K562 (cell line): ENCODE results near the gene PATJ. TPM values are rescaled to one million over a fixed set of nuclear protein-coding genes. Genes with fewer than 3 reads are reported as not detected.

Source experiments
- ATAC-seq: fragments of 200-7000 bp; cut with Tn5 transposase; 3 replicates; pipeline ENCODE4 v1.9.1; 2020; ENCODE audit warnings: moderate library complexity
- BruUV-seq: library from RNA; stranded (reverse); fragments of 400-500 nt; replicated peaks from 2 replicates; lab custom pipeline; 2021; lab: Mats Ljungman, UMichigan
- CTCF ChIA-PET: fragments of 300-600 bp; formaldehyde crosslinking; extraction: SDS; loops from one replicate; lab custom pipeline; 2021; ENCODE audit warnings: low intra/inter-chr PET ratio; lab: Yijun Ruan, JAX
- POLR2A ChIA-PET: fragments of 300-600, 350-650 bp; sonication (Branson Sonifier 250); formaldehyde crosslinking; extraction: SDS; loops from one replicate; lab custom pipeline; 2021; ENCODE audit warnings: antibody characterized with exemption, inconsistent platforms; lab: Yijun Ruan, JAX
- DNase-seq, 4 experiments: peaks; one replicate each; pipeline versions ENCODE4 v3.0.0 to v3.0.0-alpha.2; 2011 to 2018; ENCODE audit warnings: low spot score in 3 of 4, mixed read lengths in 3 of 4; ENCODE audit errors: extremely low read depth in 1 of 4
- FAIRE-seq: peaks from 2 replicates; lab custom pipeline; 2011; peaks lifted over from hg19 to GRCh38; lab: Jason Lieb, UNC
- H2AFZ ChIP-seq: 2 replicates; pipeline ENCODE4 v1.6.0; 2011; ENCODE audit warnings: low read depth, low read length, control low read depth, inconsistent platforms
- H3K27ac ChIP-seq: fragments of 200-600 bp; 3 replicates; pipeline ENCODE4 v1.8.0; 2011; ENCODE audit warnings: low read depth, mild to moderate bottlenecking, control low read depth, inconsistent platforms, low read length, moderate library complexity, mixed read lengths; ENCODE audit errors: extremely low read depth
- H3K27me3 ChIP-seq, 2 experiments: fragments of 300-600 bp in 1 of 2; 2 replicates in 1 of 2; 3 replicates in 1 of 2; pipeline versions ENCODE4 v1.6.0 to v1.8.0; 2011; ENCODE audit warnings: inconsistent platforms in 2 of 2, low read length in 2 of 2, mild to moderate bottlenecking in 1 of 2, mixed read lengths in 1 of 2, moderate library complexity in 1 of 2; ENCODE audit not compliant: control insufficient read depth in 2 of 2, insufficient read depth in 2 of 2
- H3K36me3 ChIP-seq: fragments of 300-600 bp; 3 replicates; pipeline ENCODE4 v1.8.0; 2011; ENCODE audit warnings: mild to moderate bottlenecking, low read length, inconsistent platforms; ENCODE audit not compliant: control insufficient read depth, insufficient read depth
- H3K4me1 ChIP-seq, 2 experiments: fragments of 200-600 bp in 1 of 2; replicated peaks in 1 of 2; 2 replicates in 1 of 2; 3 replicates in 1 of 2; pipeline versions ENCODE4 v1.5.1 to v1.8.0; 2011; ENCODE audit warnings: inconsistent platforms in 2 of 2, low read length in 2 of 2, mild to moderate bottlenecking in 1 of 2, mixed read lengths in 1 of 2, moderate library complexity in 1 of 2; ENCODE audit not compliant: control insufficient read depth in 2 of 2, insufficient read depth in 2 of 2
- H3K4me2 ChIP-seq: 2 replicates; pipeline ENCODE4 v1.6.1; 2011; ENCODE audit warnings: low read length, control low read depth, inconsistent platforms, mixed read lengths; ENCODE audit not compliant: insufficient read depth
- H3K4me3 ChIP-seq: fragments of 200-600 bp; sonication (generic), shearing (Covaris generic); 2 replicates; pipeline ENCODE4 v1.5.1; 2016; ENCODE audit warnings: control low read depth, inconsistent platforms
- H3K79me2 ChIP-seq: fragments of 200-600 bp; 3 replicates; pipeline ENCODE4 v1.8.0; 2011; ENCODE audit warnings: low read length, inconsistent platforms; ENCODE audit not compliant: control insufficient read depth, insufficient read depth
- H3K9ac ChIP-seq, 2 experiments: 2 replicates each; pipeline versions ENCODE4 v1.6.0 to v1.6.1; 2011; ENCODE audit warnings: low read depth in 2 of 2, low read length in 2 of 2, control low read depth in 1 of 2, inconsistent platforms in 1 of 2, mild to moderate bottlenecking in 1 of 2, mixed read lengths in 1 of 2; ENCODE audit not compliant: insufficient read depth in 1 of 2
- H3K9me1 ChIP-seq: one replicate; pipeline ENCODE4 v1.6.0; 2011; ENCODE audit warnings: inconsistent platforms, mild to moderate bottlenecking, low read length, moderate library complexity; ENCODE audit not compliant: control insufficient read depth, insufficient read depth
- H3K9me3 ChIP-seq: replicated peaks from 2 replicates; pipeline ENCODE4 v1.5.1; 2011; ENCODE audit warnings: low read depth, low read length, inconsistent platforms; ENCODE audit not compliant: control insufficient read depth, insufficient read depth
- H4K20me1 ChIP-seq: replicated peaks from 2 replicates; pipeline ENCODE4 v1.6.1; 2011; ENCODE audit warnings: low read length, inconsistent platforms, mixed read lengths; ENCODE audit not compliant: control insufficient read depth, insufficient read depth
- AFF1 ChIP-seq, 2 experiments: fragments of 450-650 bp; IDR thresholded peaks; 2 replicates each; pipeline ENCODE4 v1.6.1; 2018; ENCODE audit warnings: mild to moderate bottlenecking in 2 of 2, low read depth in 1 of 2; ENCODE audit not compliant: partially characterized antibody in 2 of 2
- BCOR ChIP-seq: fragments of 450-650 bp; IDR thresholded peaks from 2 replicates; pipeline ENCODE4 v1.6.1; 2016
- FOXJ2 ChIP-seq: fragments of 200-800 bp; sonication (Bioruptor generic); IDR thresholded peaks from 2 replicates; pipeline ENCODE4 v1.6.1; 2016; ENCODE audit warnings: missing genetic modification characterization, missing compliant biosample characterization
- NFE2L1 ChIP-seq: fragments of 450-650 bp; IDR thresholded peaks from 2 replicates; pipeline ENCODE4 v1.6.1; 2016; ENCODE audit warnings: missing genetic modification characterization, low read depth, mild to moderate bottlenecking, missing compliant biosample characterization, moderate library complexity, borderline replicate concordance
- PHB ChIP-seq: fragments of 250-450 bp; sonication (Bioruptor Pico); IDR thresholded peaks from 2 replicates; pipeline ENCODE4 v1.5.0; 2021
- TGIF2 ChIP-seq: sonication (generic); formaldehyde crosslinking; IDR thresholded peaks from 2 replicates; pipeline ENCODE4 v1.8.1; 2022; ENCODE audit warnings: mild to moderate bottlenecking, missing genetic modification reagents, moderate library complexity
- WGBS: fragments of 100-300 bp; shearing (Covaris generic); methylation state at CpG from one replicate; pipeline ENCODE4 v1.1.6; 2016; ENCODE audit warnings: low coverage, mixed read lengths; ENCODE audit not compliant: insufficient coverage; ENCODE audit errors: missing lambda C conversion rate; 5-methylcytosine and 5-hydroxymethylcytosine counted together
- in situ Hi-C: fragments of 300-500 bp; cut with MboI; formaldehyde crosslinking; loops from 4 replicates; pipeline ENCODE4 v1.15.0; 2018; ENCODE audit warnings: inconsistent platforms, mixed read lengths
- intact Hi-C: fragments of 100-400 bp; cut with micrococcal nuclease; formaldehyde crosslinking; loops from 2 replicates; pipeline ENCODE4 v1.14.2; 2022
- polyA plus RNA-seq, 8 experiments: library from polyadenylated mRNA; depleted of rRNA in 4 of 8; stranded (reverse) in 5 of 8; unstranded in 3 of 8; fragments of >200 nt; fragmentation: Nextera tagmentation in 2 of 8; fragmentation: Illumina TruSeq in 1 of 8; extraction: Ambion mirVana in 2 of 8; extraction: Trizol in 1 of 8; gene quantifications; 2 replicates each; pipeline versions ENCODE4 v1.2.1 to v1.2.3, GENCODE V29; 2011 to 2014; ENCODE audit warnings: inconsistent platforms in 1 of 8, missing spikeins in 1 of 8
- total RNA-seq, 7 experiments: library from RNA; depleted of rRNA in 6 of 7; stranded (reverse); fragments of >200 nt in 6 of 7; fragmentation: Illumina TruSeq in 2 of 7; extraction: Trizol in 2 of 7; gene quantifications; 2 replicates each; pipeline versions ENCODE4 v1.2.1 to v1.2.3, GENCODE V29; 2011 to 2021; ENCODE audit warnings: low replicate concordance in 1 of 7

The PATJ gene
- total and polyA plus RNA-seq, 9 of the 15 experiments (the other 6 are each of a cell fraction or from before 2014, with no cell fraction given): 0.22 TPM; not detected in 8

GRCh38 chr1:61955261-61955660 is 213.0 kb downstream of the PATJ start:
- no peak overlapping the region for H3K27ac ChIP-seq
- DNase-seq (no peak), FAIRE-seq (no peak), ATAC-seq (no peak)
- POLR2A ChIA-PET: no interaction called here
- no peaks in the 10 kb centered on the region for H3K4me1 ChIP-seq
- H3K36me3 ChIP-seq: no peaks in the 10 kb centered on the region
- WGBS: 0% methylated on average over 1 of the region's 1 CpG
- no peaks in the 10 kb centered on the region for H3K9me1 ChIP-seq
- no peak overlapping the region for H3K9ac ChIP-seq
- in situ Hi-C loops: no loop called here
- no peaks in the 10 kb centered on the region for H3K9me3 ChIP-seq
- CTCF ChIA-PET: no interaction called here
- H4K20me1 ChIP-seq: no peaks in the 10 kb centered on the region
- H3K4me2 ChIP-seq: no peak overlapping the region
- BruUV-seq: no TSS peak
- H2AFZ ChIP-seq: no peak overlapping the region
- no peaks in the 10 kb centered on the region; a peak in 1 of 5 replicates for H3K27me3 ChIP-seq
- H3K79me2 ChIP-seq: no peaks in the 10 kb centered on the region
- intact Hi-C loops: no loop called here
- H3K4me3 ChIP-seq: no peak overlapping the region
- no peak for TF ChIP-seq FOXJ2
- no peak for TF ChIP-seq BCOR
- TF ChIP-seq AFF1 (IDR thresholded peaks at IDR 0.05; ENCODE audit: low read depth in 1 of 2, partially characterized antibody in 2 of 2): no peak
- TF ChIP-seq TGIF2 (CRISPR knock-in tag): no peak
- TF ChIP-seq PHB (CRISPR knock-in tag): no peak
- no peak for TF ChIP-seq NFE2L1 (tag)
- TF ChIP-seq, all 486 proteins: peak for 0
